Measurements from ENCODE around the gene SORBS2.
"Not testable (repeated sequence)": the region's sequence is repeated elsewhere in the genome, so short reads cannot be mapped to it uniquely, and the experiment has no call there.

The SORBS2 gene

GRCh38 chr4:185559915-185560281, 252.1 kb downstream of the SORBS2 start:
- no peak for DNase-seq (ENCODE audit: low read depth, low spot score)

GRCh38 chr4:185559251-185559914, 252.6 kb downstream of the SORBS2 start:
- not testable (repeated sequence) for DNase-seq (ENCODE audit: low read depth, low spot score)

GRCh38 chr4:185554365-185555126, 257.4 kb downstream of the SORBS2 start:
- no peak for DNase-seq (ENCODE audit: low read depth, low spot score)

GRCh38 chr4:185552254-185552653, 259.7 kb downstream of the SORBS2 start:
- no peak for DNase-seq (ENCODE audit: low read depth, low spot score)

GRCh38 chr4:185550933-185551332, 261.1 kb downstream of the SORBS2 start:
- DNase-seq (ENCODE audit: low read depth, low spot score) = no peak

GRCh38 chr4:185549095-185549639, 262.8 kb downstream of the SORBS2 start:
- DNase-seq (ENCODE audit: low read depth, low spot score) = no peak

- DNase-seq (ENCODE audit: low read depth, low spot score) = no peak
Observed at GRCh38 chr4:185548587-185548986, 263.4 kb downstream of the SORBS2 start.

- DNase-seq (ENCODE audit: low read depth, low spot score) = no peak
Observed at GRCh38 chr4:185546335-185546734, 265.7 kb downstream of the SORBS2 start.

- DNase-seq (ENCODE audit: low read depth, low spot score) = no peak
Observed at GRCh38 chr4:185542626-185543315, 269.2 kb downstream of the SORBS2 start.

GRCh38 chr4:185541251-185541727, 270.7 kb downstream of the SORBS2 start:
- no peak for DNase-seq (ENCODE audit: low read depth, low spot score)

- DNase-seq (ENCODE audit: low read depth, low spot score) = no peak
Observed at GRCh38 chr4:185540487-185541120, 271.4 kb downstream of the SORBS2 start.

GRCh38 chr4:185540040-185540439, 272.0 kb downstream of the SORBS2 start:
- DNase-seq (ENCODE audit: low read depth, low spot score) = no peak

GRCh38 chr4:185538806-185539205, 273.2 kb downstream of the SORBS2 start:
- no peak for DNase-seq (ENCODE audit: low read depth, low spot score)

GRCh38 chr4:185536411-185536709, 275.6 kb downstream of the SORBS2 start:
- DNase-seq (ENCODE audit: low read depth, low spot score) = no peak

GRCh38 chr4:185535612-185536410, 276.2 kb downstream of the SORBS2 start:
- no peak for DNase-seq (ENCODE audit: low read depth, low spot score)

Data from activated naive CD8-positive, alpha-beta T cell treated with anti-CD3 and anti-CD28 coated beads, Interleukin-2, amount 50 U/mL, for 16 hours (primary cell).